Natural killer cell (primary cell): ENCODE data around the gene SLC22A4. TPM values are rescaled to one million over a fixed set of nuclear protein-coding genes. Genes with fewer than 3 reads are reported as not detected.

Source experiments
- ATAC-seq, 3 donors: fragments of 150-1000 bp in 2 of 3; fragments of 200-7000 bp in 1 of 3; cut with Tn5 transposase; 1 replicate in 1 of 3; 2 replicates in 2 of 3; pipeline ENCODE4 v1.10.0; 2021; ENCODE audit warnings: mild to moderate bottlenecking in 2 of 3, moderate library complexity in 2 of 3
- DNase-seq, 2 donors: peaks; one replicate each; pipeline versions ENCODE4 v3.0.0 to v3.0.0-alpha.2; 2013 to 2021; ENCODE audit warnings: mixed read lengths in 1 of 2
- H3K27ac ChIP-seq: one replicate; pipeline ENCODE4 v1.5.1; 2013; ENCODE audit warnings: mild to moderate bottlenecking, low read length
- H3K27me3 ChIP-seq: one replicate; pipeline ENCODE4 v1.6.1; 2013; ENCODE audit warnings: low read length; ENCODE audit not compliant: control insufficient read depth, insufficient read depth
- H3K36me3 ChIP-seq: one replicate; pipeline ENCODE4 v1.6.1; 2013; ENCODE audit warnings: low read length; ENCODE audit not compliant: control insufficient read depth, insufficient read depth
- H3K4me1 ChIP-seq: one replicate; pipeline ENCODE4 v1.6.1; 2013; ENCODE audit warnings: low read length; ENCODE audit not compliant: control insufficient read depth, insufficient read depth
- H3K4me3 ChIP-seq: one replicate; pipeline ENCODE4 v1.5.1; 2013; ENCODE audit warnings: low read length
- H3K9me3 ChIP-seq: one replicate; pipeline ENCODE4 v1.6.1; 2013; ENCODE audit warnings: low read length; ENCODE audit not compliant: control insufficient read depth, insufficient read depth
- H3K27ac Mint-ChIP-seq, 2 donors: one replicate each; pipeline ENCODE4 v1.8.0; 2022; ENCODE audit warnings: mild to moderate bottlenecking in 2 of 2, mixed read lengths in 2 of 2, moderate library complexity in 1 of 2
- H3K27me3 Mint-ChIP-seq, 2 donors: one replicate each; pipeline ENCODE4 v1.8.0; 2022; ENCODE audit warnings: low read depth in 2 of 2, mixed read lengths in 2 of 2
- H3K36me3 Mint-ChIP-seq: one replicate; pipeline ENCODE4 v1.8.0; 2022; ENCODE audit warnings: mixed read lengths
- H3K4me1 Mint-ChIP-seq, 2 donors: one replicate each; pipeline ENCODE4 v1.8.0; 2022; ENCODE audit warnings: mixed read lengths in 2 of 2
- H3K4me3 Mint-ChIP-seq: one replicate; pipeline ENCODE4 v1.8.0; 2022; ENCODE audit warnings: mild to moderate bottlenecking, moderate library complexity, mixed read lengths
- H3K9me3 Mint-ChIP-seq, 2 donors: one replicate each; pipeline ENCODE4 v1.8.0; 2022; ENCODE audit warnings: mixed read lengths in 2 of 2
- WGBS: methylation state at CpG from one replicate; pipeline ENCODE4 v1.1.7; 2013; ENCODE audit warnings: missing lambda C conversion rate; ENCODE audit not compliant: insufficient coverage; 5-methylcytosine and 5-hydroxymethylcytosine counted together
- intact Hi-C: fragments of 100-400 bp; cut with micrococcal nuclease; formaldehyde crosslinking; loops from one replicate; pipeline ENCODE4 v1.14.2; 2022
- total RNA-seq, 4 donors: library from RNA; stranded (reverse); fragments of 120-200 nt in 1 of 4; gene quantifications; one replicate each; pipeline versions ENCODE4 v1.2.3 to v1.2.4, GENCODE V29; 2013 to 2022
- TF ChIP-seq, protein P1 (sequence below): fragments of 200-600 bp; IDR thresholded peaks from one replicate; pipeline ENCODE4 v1.8.0; 2022; ENCODE audit warnings: antibody characterized with exemption

SLC22A4 gene
- total RNA-seq, 3 donors from 2014 or later (not counting 1 experiment from before 2014, with no cell fraction given), result 0.14 to 2.3 (median 0.27) TPM

DNA sequence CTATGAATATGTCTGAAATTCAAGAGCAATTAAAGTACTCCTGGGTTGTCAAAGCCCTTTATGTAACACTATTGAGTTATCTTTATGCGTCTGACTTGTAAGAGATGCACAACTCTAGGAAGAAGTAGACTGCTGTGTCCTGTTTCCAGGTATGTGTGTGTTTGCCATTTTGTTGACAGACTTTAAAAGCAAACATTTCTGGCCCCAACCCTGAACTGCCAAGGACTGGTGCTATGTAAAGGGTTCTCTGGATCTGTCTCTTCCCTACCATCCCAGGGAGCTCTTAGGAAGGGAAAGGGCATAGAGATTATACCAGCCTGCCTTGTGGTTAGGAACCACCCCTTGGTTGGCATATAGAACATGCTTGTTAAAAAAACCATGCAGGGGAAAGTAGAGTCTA is 87.4 kb downstream of the SLC22A4 start:
- ATAC-seq (no peak), DNase-seq (no peak)
- H3K27ac Mint-ChIP-seq, result no peak overlapping the region
- peaks cover 13 to 16% of the 10 kb centered on the region in 2 donors for H3K4me1 Mint-ChIP-seq
- WGBS, result no CpG with 5 or more reads among the region's 1 CpG
- Histone ChIP-seq H3K27ac (no peak overlapping the region), H3K4me3 (no peak overlapping the region), H3K36me3 (no peaks in the 10 kb centered on the region), H3K4me1 (peaks cover 16% of the 10 kb centered on the region), H3K9me3 (no peaks in the 10 kb centered on the region), H3K27me3 (no peaks in the 10 kb centered on the region)
- TF ChIP-seq, protein P1, sequence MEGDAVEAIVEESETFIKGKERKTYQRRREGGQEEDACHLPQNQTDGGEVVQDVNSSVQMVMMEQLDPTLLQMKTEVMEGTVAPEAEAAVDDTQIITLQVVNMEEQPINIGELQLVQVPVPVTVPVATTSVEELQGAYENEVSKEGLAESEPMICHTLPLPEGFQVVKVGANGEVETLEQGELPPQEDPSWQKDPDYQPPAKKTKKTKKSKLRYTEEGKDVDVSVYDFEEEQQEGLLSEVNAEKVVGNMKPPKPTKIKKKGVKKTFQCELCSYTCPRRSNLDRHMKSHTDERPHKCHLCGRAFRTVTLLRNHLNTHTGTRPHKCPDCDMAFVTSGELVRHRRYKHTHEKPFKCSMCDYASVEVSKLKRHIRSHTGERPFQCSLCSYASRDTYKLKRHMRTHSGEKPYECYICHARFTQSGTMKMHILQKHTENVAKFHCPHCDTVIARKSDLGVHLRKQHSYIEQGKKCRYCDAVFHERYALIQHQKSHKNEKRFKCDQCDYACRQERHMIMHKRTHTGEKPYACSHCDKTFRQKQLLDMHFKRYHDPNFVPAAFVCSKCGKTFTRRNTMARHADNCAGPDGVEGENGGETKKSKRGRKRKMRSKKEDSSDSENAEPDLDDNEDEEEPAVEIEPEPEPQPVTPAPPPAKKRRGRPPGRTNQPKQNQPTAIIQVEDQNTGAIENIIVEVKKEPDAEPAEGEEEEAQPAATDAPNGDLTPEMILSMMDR, result no peak
- H3K36me3 Mint-ChIP-seq, result no peaks in the 10 kb centered on the region
- no peaks in the 10 kb centered on the region for H3K9me3 Mint-ChIP-seq
- H3K27me3 Mint-ChIP-seq, result peaks cover 0 to 9% of the 10 kb centered on the region in 2 donors
- H3K4me3 Mint-ChIP-seq, result no peak overlapping the region
- intact Hi-C loops, result no loop called here

DNA sequence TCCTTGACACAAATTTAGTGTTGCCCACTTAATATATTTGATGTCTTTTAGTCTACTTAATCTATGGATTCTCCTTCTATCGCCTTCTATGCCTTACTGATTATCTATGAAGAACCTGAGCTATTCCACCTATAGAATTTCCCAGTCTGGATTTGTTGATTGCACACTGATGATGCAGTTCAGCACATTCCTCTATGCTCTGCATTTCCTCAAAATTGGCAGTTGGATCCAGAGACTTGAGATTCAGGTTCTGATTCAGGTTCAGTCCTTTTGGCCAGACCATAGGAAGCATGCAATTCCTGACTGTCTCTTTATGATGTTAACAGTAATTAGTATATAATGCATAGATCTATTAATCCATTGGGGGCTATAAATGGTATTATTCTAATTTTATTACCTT is 89.1 kb downstream of the SLC22A4 start:
- Mint-ChIP-seq H3K4me3 (no peak overlapping the region), H3K4me1 (peaks cover 15 to 28% of the 10 kb centered on the region in 2 donors), H3K9me3 (no peaks in the 10 kb centered on the region), H3K27me3 (peaks cover 0 to 9% of the 10 kb centered on the region in 2 donors), H3K36me3 (no peaks in the 10 kb centered on the region), H3K27ac (no peak overlapping the region)
- intact Hi-C loops, result no loop called here
- DNase-seq (no peak), ATAC-seq (no peak)
- H3K27ac ChIP-seq, result no peak overlapping the region
- H3K4me1 ChIP-seq, result peaks cover 26% of the 10 kb centered on the region
- no peaks in the 10 kb centered on the region for H3K27me3 ChIP-seq
- 100% methylated on average over 1 of the region's 1 CpG for WGBS
- no peaks in the 10 kb centered on the region for H3K9me3 ChIP-seq
- H3K36me3 ChIP-seq, result no peaks in the 10 kb centered on the region
- TF ChIP-seq, protein P1, result no peak
- H3K4me3 ChIP-seq, result no peak overlapping the region

DNA sequence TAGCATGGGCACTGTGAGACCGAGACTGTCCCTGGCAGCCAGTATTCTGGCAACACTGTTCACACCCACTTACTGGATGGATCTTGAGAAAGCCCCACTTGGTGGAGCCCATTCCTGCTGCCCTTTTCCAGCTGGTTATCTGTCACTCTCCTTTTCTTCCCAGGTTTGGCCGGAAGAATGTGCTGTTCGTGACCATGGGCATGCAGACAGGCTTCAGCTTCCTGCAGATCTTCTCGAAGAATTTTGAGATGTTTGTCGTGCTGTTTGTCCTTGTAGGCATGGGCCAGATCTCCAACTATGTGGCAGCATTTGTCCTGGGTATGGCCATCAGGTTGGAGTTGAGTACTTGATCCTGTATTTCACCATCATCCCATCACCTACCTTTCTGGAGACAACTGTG is 89.8 kb downstream of the SLC22A4 start:
- Mint-ChIP-seq H3K4me1 (peaks cover 15 to 33% of the 10 kb centered on the region in 2 donors), H3K9me3 (no peaks in the 10 kb centered on the region), H3K27me3 (peaks cover 0 to 9% of the 10 kb centered on the region in 2 donors), H3K36me3 (no peaks in the 10 kb centered on the region), H3K4me3 (no peak overlapping the region), H3K27ac (no peak overlapping the region)
- H3K27me3 ChIP-seq, result no peaks in the 10 kb centered on the region
- H3K4me1 ChIP-seq, result peaks cover 26% of the 10 kb centered on the region
- no peak overlapping the region for H3K4me3 ChIP-seq
- no peaks in the 10 kb centered on the region for H3K36me3 ChIP-seq
- WGBS, result 82% methylated on average over 5 of the region's 5 CpGs
- TF ChIP-seq, protein P1, result no peak
- no peak for ATAC-seq
- no peaks in the 10 kb centered on the region for H3K9me3 ChIP-seq
- intact Hi-C loops, result loop anchor here (2.0 kb wide), 1 partner anchor 331 kb away; no protein-coding TSS in a partner anchor
- no peak for DNase-seq
- H3K27ac ChIP-seq, result no peak overlapping the region

DNA sequence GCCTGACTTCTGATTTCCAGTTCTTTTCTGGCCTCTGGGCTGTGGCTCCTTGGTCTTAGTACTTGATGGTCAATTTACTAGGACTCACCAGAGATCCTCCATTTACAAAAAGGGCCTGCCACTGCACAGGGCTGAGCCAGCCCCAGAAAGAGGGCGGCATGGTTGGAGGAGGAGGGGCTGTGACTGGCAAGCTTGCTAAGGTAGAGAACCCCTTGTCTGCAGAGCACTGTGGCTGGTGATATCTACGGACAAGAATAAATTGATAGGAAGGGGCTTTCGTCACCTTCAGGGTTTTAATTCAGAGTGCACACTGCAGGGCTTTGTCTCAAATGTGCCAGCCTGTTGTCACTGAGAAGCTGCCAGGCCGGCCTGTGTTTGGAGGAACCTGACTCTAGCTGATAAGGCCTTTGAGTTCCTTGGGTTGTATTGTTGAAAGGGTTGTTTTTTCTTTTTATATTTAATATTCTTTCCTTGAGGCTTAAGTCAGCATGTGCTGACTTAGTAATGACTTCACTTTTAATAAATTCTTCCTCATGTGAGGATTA is 90.4 kb downstream of the SLC22A4 start:
- TF ChIP-seq, protein P1, result no peak
- DNase-seq, result no peak
- Mint-ChIP-seq H3K4me3 (no peak overlapping the region), H3K27ac (peak overlapping the region in 1 of 2 donors; percentile 79), H3K36me3 (no peaks in the 10 kb centered on the region), H3K4me1 (peaks cover 15 to 35% of the 10 kb centered on the region in 2 donors), H3K27me3 (peaks cover 0 to 9% of the 10 kb centered on the region in 2 donors), H3K9me3 (no peaks in the 10 kb centered on the region)
- ATAC-seq, result no peak
- no peaks in the 10 kb centered on the region for H3K36me3 ChIP-seq
- peaks cover 26% of the 10 kb centered on the region for H3K4me1 ChIP-seq
- no peaks in the 10 kb centered on the region for H3K9me3 ChIP-seq
- no peak overlapping the region for H3K4me3 ChIP-seq
- WGBS, result 89% methylated on average over 4 of the region's 4 CpGs
- intact Hi-C loops, result loop anchor here (1.0 to 2.0 kb wide), 3 partner anchors 330 to 499 kb away; no protein-coding TSS in a partner anchor
- H3K27ac ChIP-seq, result no peak overlapping the region
- no peaks in the 10 kb centered on the region for H3K27me3 ChIP-seq
